ENCODE measurements around the gene RNF224. TPM values are rescaled to one million over a fixed set of nuclear protein-coding genes. Genes with fewer than 3 reads are reported as not detected.

RNF224 gene
- total RNA-seq, 1 donor = not detected

GRCh38 chr9:137263506-137263905 is 36.2 kb downstream of the RNF224 start:
- DNase-seq (ENCODE audit: low read depth) = no peak
- no peak for TF ChIP-seq CTCF (IDR thresholded peaks at IDR 0.05; ENCODE audit: insufficient read depth, low read depth, low read length)
- no peak overlapping the region for H3K4me3 ChIP-seq (ENCODE audit: low read depth, low read length)

- no peak for TF ChIP-seq CTCF (IDR thresholded peaks at IDR 0.05; ENCODE audit: insufficient read depth, low read depth, low read length)
- no peak overlapping the region for H3K4me3 ChIP-seq (ENCODE audit: low read depth, low read length)
- DNase-seq (ENCODE audit: low read depth) = no peak
Observed at GRCh38 chr9:137264067-137264466, 36.8 kb downstream of the RNF224 start.

GRCh38 chr9:137265496-137266161 is 38.3 kb downstream of the RNF224 start:
- DNase-seq (ENCODE audit: low read depth) = no peak
- no peak for TF ChIP-seq CTCF (IDR thresholded peaks at IDR 0.05; ENCODE audit: insufficient read depth, low read depth, low read length)
- no peak overlapping the region for H3K4me3 ChIP-seq (ENCODE audit: low read depth, low read length)

DNA sequence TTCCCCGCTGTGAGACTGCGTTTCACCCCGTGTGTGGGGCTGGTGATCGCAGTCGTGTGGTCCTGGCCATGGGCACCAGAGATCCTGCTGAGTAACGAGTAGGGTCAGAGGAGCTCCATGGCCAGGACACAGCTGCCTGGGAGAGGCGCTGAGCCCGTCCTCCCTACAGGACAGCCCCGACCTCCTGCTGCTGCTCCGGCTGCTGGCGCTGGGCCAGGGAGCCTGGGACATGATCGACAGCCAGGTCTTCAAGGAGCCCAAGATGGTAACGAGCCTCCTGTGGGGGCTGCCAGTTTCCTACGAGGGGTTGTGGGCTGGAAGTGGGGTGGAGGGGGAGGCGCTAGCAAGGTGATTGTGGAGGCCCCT is 38.8 kb downstream of the RNF224 start:
- DNase-seq (ENCODE audit: low read depth) = no peak
- H3K4me3 ChIP-seq (ENCODE audit: low read depth, low read length) = no peak overlapping the region
- TF ChIP-seq CTCF (IDR thresholded peaks at IDR 0.05; ENCODE audit: insufficient read depth, low read depth, low read length) = no peak

DNA sequence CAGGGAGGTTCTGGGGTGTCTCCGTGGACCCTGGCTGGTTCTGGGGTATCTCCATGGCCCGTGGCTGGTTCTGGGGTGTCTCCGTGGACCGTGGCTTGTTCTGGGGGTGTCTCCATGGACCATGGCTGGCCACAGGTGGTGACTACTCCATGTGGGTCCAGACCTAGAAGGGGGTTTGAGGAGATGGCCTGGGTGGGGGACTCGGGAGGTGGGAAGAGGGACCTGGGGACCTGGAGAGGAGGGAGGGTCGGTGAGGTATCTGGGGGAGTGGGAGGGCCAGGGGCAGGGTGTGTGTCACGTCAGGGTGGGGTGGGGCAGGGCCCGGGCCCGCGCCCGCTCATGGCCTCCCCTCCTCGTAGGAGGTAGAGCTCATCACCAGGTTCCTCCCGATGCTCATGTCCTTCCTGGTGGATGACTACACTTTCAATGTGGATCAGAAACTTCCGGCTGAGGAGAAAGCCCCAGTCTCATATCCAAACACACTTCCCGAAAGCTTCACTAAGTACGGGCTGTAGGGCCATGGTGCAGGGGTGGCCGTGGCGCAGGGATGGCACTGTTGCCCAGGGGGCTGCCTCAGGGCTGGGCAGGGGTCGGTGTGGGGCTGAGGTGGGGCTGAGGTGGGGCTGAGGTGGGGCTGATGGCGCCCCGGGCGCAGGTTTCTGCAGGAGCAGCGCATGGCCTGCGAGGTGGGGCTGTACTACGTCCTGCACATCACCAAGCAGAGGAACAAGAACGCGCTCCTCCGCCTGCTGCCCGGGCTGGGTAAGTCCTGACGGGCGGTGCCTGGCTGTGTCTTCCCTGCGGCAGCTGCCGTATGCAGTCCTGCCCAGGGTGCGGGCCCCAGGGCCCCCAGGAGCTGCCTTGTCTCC is 39.5 kb downstream of the RNF224 start:
- TF ChIP-seq CTCF (IDR thresholded peaks at IDR 0.05; ENCODE audit: insufficient read depth, low read depth, low read length) = no peak
- H3K4me3 ChIP-seq (ENCODE audit: low read depth, low read length) = no peak overlapping the region
- DNase-seq (ENCODE audit: low read depth) = no peak

- H3K4me3 ChIP-seq (ENCODE audit: low read depth, low read length) = no peak overlapping the region
- no peak for TF ChIP-seq CTCF (IDR thresholded peaks at IDR 0.05; ENCODE audit: insufficient read depth, low read depth, low read length)
- peak; percentile 29 for DNase-seq (ENCODE audit: low read depth)
Observed at GRCh38 chr9:137267933-137268355, 40.6 kb downstream of the RNF224 start.

All from fibroblast of villous mesenchyme (primary cell).